OCI-LY1 (cell line): ENCODE measurements around the gene SLC5A11.

ENCODE experiments used
- CTCF ChIP-seq: fragments of 200-600 bp; sonication (generic), shearing (Covaris generic); IDR thresholded peaks from 2 replicates; pipeline ENCODE4 v1.5.1; 2017; ENCODE audit warnings: mild to moderate bottlenecking, antibody characterized with exemption, low read length, moderate library complexity, mixed read lengths
- EZH2 ChIP-seq: fragments of 200-600 bp; sonication (generic), shearing (Covaris generic); IDR thresholded peaks from 2 replicates; pipeline ENCODE4 v1.8.0; 2017; ENCODE audit warnings: borderline replicate concordance, mixed run types, mild to moderate bottlenecking, antibody characterized with exemption, low read length, moderate library complexity, mixed read lengths

GRCh38 chr16:24883714-24884151, 38.0 kb downstream of the SLC5A11 start:
- TF ChIP-seq CTCF (no peak), EZH2 (no peak)
